PC-3 (cell line): ENCODE results near the gene SMIM32. TPM values are rescaled to one million over a fixed set of nuclear protein-coding genes. Genes with fewer than 3 reads are reported as not detected.

ENCODE experiments used
- ATAC-seq: fragments of 200-7000 bp; cut with Tn5 transposase; 2 replicates; pipeline ENCODE4 v1.9.1; 2020; ENCODE audit warnings: mild to moderate bottlenecking, moderate library complexity
- BruUV-seq: library from RNA; stranded (reverse); fragments of 400-500 nt; replicated peaks from 2 replicates; lab custom pipeline; 2021; lab: Mats Ljungman, UMichigan
- CTCF ChIA-PET: fragments of 300-600 bp; sonication (Branson Sonifier 250); formaldehyde crosslinking; loops from one replicate; lab custom pipeline; 2022; ENCODE audit warnings: antibody characterized with exemption; lab: Charles Lee
- POLR2A ChIA-PET: fragments of 300-600 bp; sonication (Branson Sonifier 250); formaldehyde crosslinking; loops from one replicate; lab custom pipeline; 2022; ENCODE audit warnings: antibody characterized with exemption; ENCODE audit not compliant: unreplicated experiment; lab: Charles Lee
- DNase-seq: peaks from one replicate; pipeline ENCODE4 v3.0.0-alpha.2; 2015
- H2AFZ ChIP-seq: fragments of 300-600 bp; sonication (generic); 2 replicates; pipeline ENCODE4 v1.6.0; 2016; ENCODE audit warnings: antibody characterized with exemption, low read length
- H3F3A ChIP-seq: fragments of 300-600 bp; sonication (generic); one replicate; pipeline ENCODE4 v1.6.0; 2017; ENCODE audit warnings: antibody characterized with exemption, low read length, control low read depth, mild to moderate bottlenecking; ENCODE audit not compliant: unreplicated experiment
- H3K27ac ChIP-seq: fragments of 300-600 bp; sonication (generic); 2 replicates; pipeline ENCODE4 v1.5.1; 2016; ENCODE audit warnings: mild to moderate bottlenecking, low read length
- H3K27me3 ChIP-seq: fragments of 300-600 bp; sonication (generic); 2 replicates; pipeline ENCODE4 v1.6.1; 2016; ENCODE audit warnings: low read length, mixed read lengths
- H3K36me3 ChIP-seq: fragments of 300-600 bp; sonication (generic); 2 replicates; pipeline ENCODE4 v1.6.1; 2016; ENCODE audit warnings: low read depth, mixed run types, low read length, mixed read lengths
- H3K4me1 ChIP-seq: fragments of 300-600 bp; sonication (generic); 2 replicates; pipeline ENCODE4 v1.5.1; 2016; ENCODE audit warnings: low read length; ENCODE audit not compliant: insufficient read depth
- H3K4me2 ChIP-seq: fragments of 300-600 bp; sonication (generic); 2 replicates; pipeline ENCODE4 v1.6.0; 2016; ENCODE audit warnings: low read length
- H3K4me3 ChIP-seq: fragments of 300-600 bp; sonication (generic); 2 replicates; pipeline ENCODE4 v1.5.1; 2016; ENCODE audit warnings: mild to moderate bottlenecking, low read length, mixed read lengths
- H3K79me2 ChIP-seq: fragments of 300-600 bp; sonication (generic); 2 replicates; pipeline ENCODE4 v1.6.1; 2017; ENCODE audit warnings: low read length, mixed read lengths
- H3K9ac ChIP-seq: fragments of 300-600 bp; sonication (generic); 2 replicates; pipeline ENCODE4 v1.6.0; 2016; ENCODE audit warnings: mild to moderate bottlenecking, low read length
- H3K9me2 ChIP-seq: fragments of 300-600 bp; sonication (generic); replicated peaks from 2 replicates; pipeline ENCODE4 v1.6.1; 2016; ENCODE audit warnings: mixed run types, low read length, mixed read lengths
- H3K9me3 ChIP-seq: fragments of 300-600 bp; sonication (generic); 2 replicates; pipeline ENCODE4 v1.6.1; 2016; ENCODE audit warnings: low read length, mixed read lengths
- H4K20me1 ChIP-seq: fragments of 300-600 bp; sonication (generic); 2 replicates; pipeline ENCODE4 v1.6.1; 2016; ENCODE audit warnings: low read length, mixed read lengths
- EZH2 ChIP-seq: fragments of 300-600 bp; sonication (generic); IDR thresholded peaks from one replicate; pipeline ENCODE4 v1.6.1; 2017; ENCODE audit warnings: antibody characterized with exemption, mild to moderate bottlenecking, low read length; ENCODE audit not compliant: unreplicated experiment
- EZH2phosphoT487 ChIP-seq: fragments of 300-600 bp; sonication (generic); IDR thresholded peaks from 2 replicates; pipeline ENCODE4 v1.6.1; 2018; ENCODE audit warnings: mild to moderate bottlenecking, antibody characterized with exemption, low read length, borderline replicate concordance
- intact Hi-C: fragments of 100-400 bp; cut with micrococcal nuclease; formaldehyde crosslinking; loops from 2 replicates; pipeline ENCODE4 v1.9.0; 2023
- total RNA-seq: library from RNA; depleted of rRNA; stranded (reverse); fragments of >200 nt; gene quantifications from 2 replicates; pipeline ENCODE4 v1.2.3, GENCODE V29; 2014
- TF ChIP-seq, protein P1 (sequence below): fragments of 300-600 bp; sonication (generic); conservative IDR thresholded peaks from 2 replicates; pipeline ENCODE4 v1.5.1; 2017; ENCODE audit warnings: antibody characterized with exemption, low read depth, mild to moderate bottlenecking, low read length

The SMIM32 gene
- total RNA-seq, 1 experiment from 2014 or later, result not detected

DNA sequence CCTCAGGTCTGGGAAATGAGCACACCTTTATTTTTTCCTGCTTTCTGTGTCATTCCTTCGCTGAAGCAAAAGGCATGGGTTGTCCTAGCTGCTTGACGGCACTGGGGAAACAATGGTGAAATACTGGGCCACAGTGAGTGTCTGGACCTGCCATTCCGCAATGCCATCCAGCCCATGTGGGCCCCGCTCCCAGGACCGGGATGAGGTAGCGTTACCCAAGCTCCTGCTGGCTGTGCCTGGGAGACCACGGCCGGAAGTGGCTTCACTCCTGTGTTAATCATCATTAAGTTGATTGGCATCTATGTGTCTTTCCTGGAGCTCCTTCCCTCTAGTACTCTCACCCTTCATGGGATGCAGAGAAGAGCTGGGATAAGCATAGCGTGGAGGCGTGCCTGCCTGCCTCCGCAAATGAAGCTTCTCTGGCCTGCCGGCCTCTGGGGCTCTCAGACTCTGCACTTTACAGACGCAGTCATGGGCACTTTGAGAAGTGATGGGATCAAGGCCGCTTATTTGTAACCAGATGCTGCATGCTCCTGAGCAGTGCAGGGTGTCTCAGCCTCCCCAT is 16.5 kb upstream of the SMIM32 start:
- Histone ChIP-seq H3K9ac (no peak overlapping the region), H4K20me1 (no peaks in the 10 kb centered on the region), H3K27ac (no peak overlapping the region), H3K9me2 (no peaks in the 10 kb centered on the region), H3K79me2 (no peaks in the 10 kb centered on the region), H3K4me1 (no peaks in the 10 kb centered on the region), H3K36me3 (no peaks in the 10 kb centered on the region), H3K4me2 (no peak overlapping the region), H3K9me3 (no peaks in the 10 kb centered on the region), H3K27me3 (peaks cover 8% of the 10 kb centered on the region; the same call in 1 of the 2 replicates), H3F3A (no peaks in the 10 kb centered on the region), H3K4me3 (no peak overlapping the region), H2AFZ (no peak overlapping the region)
- ATAC-seq (no peak), DNase-seq (no peak)
- intact Hi-C loops, result no loop called here
- BruUV-seq, result no TSS peak
- TF ChIP-seq, protein P1, sequence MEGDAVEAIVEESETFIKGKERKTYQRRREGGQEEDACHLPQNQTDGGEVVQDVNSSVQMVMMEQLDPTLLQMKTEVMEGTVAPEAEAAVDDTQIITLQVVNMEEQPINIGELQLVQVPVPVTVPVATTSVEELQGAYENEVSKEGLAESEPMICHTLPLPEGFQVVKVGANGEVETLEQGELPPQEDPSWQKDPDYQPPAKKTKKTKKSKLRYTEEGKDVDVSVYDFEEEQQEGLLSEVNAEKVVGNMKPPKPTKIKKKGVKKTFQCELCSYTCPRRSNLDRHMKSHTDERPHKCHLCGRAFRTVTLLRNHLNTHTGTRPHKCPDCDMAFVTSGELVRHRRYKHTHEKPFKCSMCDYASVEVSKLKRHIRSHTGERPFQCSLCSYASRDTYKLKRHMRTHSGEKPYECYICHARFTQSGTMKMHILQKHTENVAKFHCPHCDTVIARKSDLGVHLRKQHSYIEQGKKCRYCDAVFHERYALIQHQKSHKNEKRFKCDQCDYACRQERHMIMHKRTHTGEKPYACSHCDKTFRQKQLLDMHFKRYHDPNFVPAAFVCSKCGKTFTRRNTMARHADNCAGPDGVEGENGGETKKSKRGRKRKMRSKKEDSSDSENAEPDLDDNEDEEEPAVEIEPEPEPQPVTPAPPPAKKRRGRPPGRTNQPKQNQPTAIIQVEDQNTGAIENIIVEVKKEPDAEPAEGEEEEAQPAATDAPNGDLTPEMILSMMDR, result no peak
- TF ChIP-seq EZH2 (no peak), EZH2phosphoT487 (no peak)
- CTCF ChIA-PET, result interaction anchor here (0.5 kb wide), 1 partner anchor 320 kb away, joined by 3 read pairs; no protein-coding TSS in a partner anchor
- POLR2A ChIA-PET, result interaction anchor here (0.6 kb wide), 1 partner anchor 996 kb away, joined by 3 read pairs; no protein-coding TSS in a partner anchor

DNA sequence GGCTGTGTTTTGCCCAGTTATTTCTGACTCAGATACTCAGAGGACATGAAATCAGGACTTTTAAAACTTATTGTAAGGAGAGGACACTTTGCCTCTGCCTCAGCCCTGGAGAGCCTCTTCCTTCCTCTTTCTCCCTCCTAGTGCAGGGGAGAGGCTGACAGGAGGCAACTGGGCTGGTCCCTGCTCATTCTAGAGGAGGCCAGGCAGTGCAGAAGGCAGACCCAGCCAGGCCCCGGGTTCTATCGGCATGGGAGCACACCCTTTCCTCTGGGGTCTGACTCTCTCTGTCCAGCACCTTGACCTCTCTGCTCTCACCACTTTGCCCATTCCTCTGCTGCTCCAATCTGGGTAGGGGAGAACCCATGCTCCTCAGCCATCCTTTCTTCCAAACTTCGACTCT is 16.0 kb upstream of the SMIM32 start:
- no peaks in the 10 kb centered on the region for H3K9me3 ChIP-seq
- TF ChIP-seq, protein P1, result no peak
- TF ChIP-seq EZH2phosphoT487 (no peak), EZH2 (no peak)

DNA sequence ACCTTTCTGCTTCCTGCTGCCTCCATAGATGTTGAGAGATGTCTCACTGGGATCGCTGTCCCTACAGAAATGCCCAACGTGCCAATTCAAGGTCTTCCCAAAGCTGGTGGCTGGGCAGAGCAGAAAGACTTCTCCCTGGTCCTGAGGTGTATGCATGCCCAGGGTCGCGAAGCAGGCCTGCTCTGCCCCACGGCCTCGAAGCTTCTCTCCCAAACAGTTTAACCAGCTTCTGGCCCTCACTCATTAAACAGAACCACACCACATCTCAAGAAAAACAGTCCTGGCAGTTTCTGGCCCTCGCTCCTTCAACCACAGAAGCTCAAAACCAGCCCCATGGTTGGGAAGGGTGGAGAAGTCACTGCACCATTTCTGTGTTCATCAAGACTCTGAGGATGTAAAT is 14.7 kb upstream of the SMIM32 start:
- Histone ChIP-seq H4K20me1 (no peaks in the 10 kb centered on the region), H3K4me1 (no peaks in the 10 kb centered on the region), H3K9me3 (no peaks in the 10 kb centered on the region), H3K9ac (no peak overlapping the region), H3F3A (no peaks in the 10 kb centered on the region), H3K9me2 (no peaks in the 10 kb centered on the region), H3K27ac (no peak overlapping the region), H3K79me2 (no peaks in the 10 kb centered on the region), H3K4me3 (no peak overlapping the region), H3K36me3 (no peaks in the 10 kb centered on the region), H3K27me3 (no peaks in the 10 kb centered on the region), H2AFZ (no peak overlapping the region), H3K4me2 (no peak overlapping the region)
- TF ChIP-seq EZH2phosphoT487 (no peak), EZH2 (no peak)
- TF ChIP-seq, protein P1, result no peak
- DNase-seq (no peak), ATAC-seq (no peak)
- CTCF ChIA-PET, result no interaction called here
- POLR2A ChIA-PET, result interaction anchor here (0.6 kb wide), 1 partner anchor 15 kb away, joined by 10 read pairs; the partner anchor contains the start of gene SMIM32
- BruUV-seq, result no TSS peak
- intact Hi-C loops, result no loop called here

More for the DNA sequence above, 16.0 kb upstream of the SMIM32 start:
- Histone ChIP-seq H3K27ac (no peak overlapping the region), H3K4me2 (no peak overlapping the region), H2AFZ (no peak overlapping the region), H4K20me1 (no peaks in the 10 kb centered on the region), H3F3A (no peaks in the 10 kb centered on the region), H3K4me1 (no peaks in the 10 kb centered on the region), H3K36me3 (no peaks in the 10 kb centered on the region), H3K79me2 (no peaks in the 10 kb centered on the region), H3K9me2 (no peaks in the 10 kb centered on the region), H3K4me3 (no peak overlapping the region), H3K27me3 (peaks cover 8% of the 10 kb centered on the region; the same call in 1 of the 2 replicates), H3K9ac (no peak overlapping the region)
- intact Hi-C loops, result no loop called here
- ATAC-seq (no peak), DNase-seq (no peak)
- CTCF ChIA-PET, result no interaction called here
- POLR2A ChIA-PET, result no interaction called here
- no TSS peak for BruUV-seq
